ENCODE results near the gene MTA3. TPM values are rescaled to one million over a fixed set of nuclear protein-coding genes. Genes with fewer than 3 reads are reported as not detected.
"Not testable (repeated sequence)": the region's sequence is repeated elsewhere in the genome, so short reads cannot be mapped to it uniquely, and the experiment has no call there.

Gene MTA3
- 36.3 TPM for total RNA-seq

DNA sequence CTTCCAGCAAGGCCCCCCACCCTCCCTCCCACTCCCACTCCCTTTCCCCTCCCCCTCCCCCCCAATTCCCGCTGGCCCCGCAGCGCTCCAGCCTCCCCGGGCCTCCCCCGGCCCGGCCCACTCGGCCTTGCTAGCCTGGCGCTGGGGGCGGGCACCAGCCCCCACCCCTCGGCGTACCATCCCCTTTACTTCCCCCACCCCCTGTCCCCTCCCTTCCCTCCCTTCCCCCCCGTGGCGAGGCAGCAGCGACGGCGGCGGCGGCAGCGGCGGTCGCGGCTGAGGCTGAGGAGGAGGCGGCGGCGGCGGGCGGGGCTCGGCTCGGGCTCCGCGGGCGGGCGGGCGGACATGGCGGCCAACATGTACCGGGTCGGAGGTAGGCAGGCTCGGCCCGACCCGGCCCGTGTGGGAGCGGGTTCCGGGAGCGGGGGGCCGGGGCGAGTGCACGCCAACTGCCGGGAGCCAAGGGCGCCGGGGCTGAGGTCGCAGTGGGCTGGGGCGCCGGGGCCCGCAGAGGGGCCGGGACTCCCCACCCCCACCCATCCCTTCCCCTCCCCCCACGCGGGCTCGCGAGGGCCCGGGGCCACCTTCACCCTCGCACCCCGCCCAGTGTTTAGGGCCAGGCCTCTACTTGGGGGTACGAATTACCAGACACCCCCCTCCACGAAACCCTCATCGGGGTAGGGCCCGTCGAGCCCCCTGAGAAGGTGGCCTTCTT, at the start of gene MTA3:
MTA3 (plus strand) TSS at position 232 of the 715 bp plus-strand sequence; CDS start at position 346, 114 bp downstream.
- peak; percentile 82 for DNase-seq

- no peak for DNase-seq
Measured at GRCh38 chr2:42519624-42520023, 48.8 kb upstream of the MTA3 start.

DNA sequence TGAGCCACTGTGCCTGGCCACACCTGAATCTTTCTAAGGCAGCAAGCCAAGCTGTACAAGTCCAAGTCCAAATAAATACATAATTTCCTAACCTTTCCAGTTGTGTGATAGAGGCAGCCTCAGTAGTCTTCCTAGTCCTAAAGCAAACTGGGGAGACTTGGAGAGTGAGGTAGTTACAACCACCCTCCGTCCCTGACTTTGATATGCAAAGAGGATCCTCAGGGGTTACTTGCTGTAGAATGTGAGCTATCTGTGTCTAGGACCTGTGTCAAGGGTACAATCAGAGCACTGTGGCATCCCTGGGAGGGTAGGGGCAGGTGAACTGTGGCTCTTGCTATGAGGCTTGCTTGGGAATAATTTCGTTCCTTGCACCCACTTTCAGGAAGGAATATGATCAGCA, 46.4 kb upstream of the MTA3 start:
- no peak for DNase-seq

- no peak for DNase-seq
Measured at GRCh38 chr2:42523341-42523740, 45.1 kb upstream of the MTA3 start.

DNA sequence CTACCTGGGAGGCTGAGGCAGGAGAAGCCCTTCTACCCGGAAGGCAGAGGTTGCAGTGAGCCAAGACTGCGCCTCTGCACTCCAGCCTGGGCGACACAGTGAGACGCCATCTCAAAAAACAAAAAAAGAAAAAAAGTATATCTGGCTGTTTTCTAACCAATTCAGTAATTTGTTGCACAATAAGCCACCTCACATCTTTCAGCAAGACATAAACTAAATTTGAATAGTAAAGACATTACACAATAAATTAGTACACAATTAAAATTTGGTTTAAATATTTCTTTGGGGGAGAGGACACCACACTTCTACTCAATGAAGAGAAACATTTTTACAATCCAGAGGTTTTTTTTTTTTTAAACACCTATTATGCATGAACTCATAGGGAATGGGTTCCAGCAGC, 36.0 kb upstream of the MTA3 start:
- no peak for DNase-seq

DNA sequence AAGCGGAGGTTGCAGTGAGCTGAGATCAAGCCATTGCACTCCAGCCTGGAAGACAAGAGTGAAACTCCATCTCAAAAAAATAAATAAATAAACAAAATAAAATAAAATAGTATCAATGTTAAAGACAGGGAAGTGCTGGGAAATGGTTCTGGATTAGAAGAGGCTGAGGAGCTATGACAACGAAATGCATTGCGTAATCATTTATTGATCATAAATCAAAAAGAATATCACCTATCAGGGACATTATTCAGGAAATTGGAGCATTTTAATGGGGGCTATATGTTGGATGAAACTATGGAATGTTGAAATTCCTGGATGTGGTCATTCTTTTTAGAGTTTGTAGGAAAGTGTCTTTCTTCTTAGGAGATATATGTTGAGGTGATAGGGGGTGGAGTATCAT, 30.9 kb upstream of the MTA3 start:
- DNase-seq, result no peak

DNA sequence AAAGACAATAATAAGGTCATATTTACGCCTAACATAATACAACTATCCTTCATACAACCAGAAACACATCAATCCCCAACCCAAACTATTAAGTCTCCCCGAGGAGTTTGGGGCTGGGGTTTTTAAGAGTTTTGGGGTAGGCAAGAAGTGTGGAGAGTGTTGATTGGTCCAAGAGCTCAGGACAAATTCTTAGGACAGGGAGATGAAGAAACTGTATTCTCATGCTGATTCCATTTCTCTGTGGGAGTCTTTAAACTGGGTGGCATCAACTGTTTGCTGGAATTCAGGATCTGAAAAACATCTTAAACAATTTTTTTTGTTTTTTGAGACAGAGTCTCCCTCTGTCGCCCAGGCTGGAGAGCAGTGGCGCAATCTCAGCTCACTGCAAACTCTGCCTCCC, 25.6 kb upstream of the MTA3 start:
- no peak for DNase-seq

GRCh38 chr2:42545023-42545721, 23.3 kb upstream of the MTA3 start:
- DNase-seq, result no peak

DNA sequence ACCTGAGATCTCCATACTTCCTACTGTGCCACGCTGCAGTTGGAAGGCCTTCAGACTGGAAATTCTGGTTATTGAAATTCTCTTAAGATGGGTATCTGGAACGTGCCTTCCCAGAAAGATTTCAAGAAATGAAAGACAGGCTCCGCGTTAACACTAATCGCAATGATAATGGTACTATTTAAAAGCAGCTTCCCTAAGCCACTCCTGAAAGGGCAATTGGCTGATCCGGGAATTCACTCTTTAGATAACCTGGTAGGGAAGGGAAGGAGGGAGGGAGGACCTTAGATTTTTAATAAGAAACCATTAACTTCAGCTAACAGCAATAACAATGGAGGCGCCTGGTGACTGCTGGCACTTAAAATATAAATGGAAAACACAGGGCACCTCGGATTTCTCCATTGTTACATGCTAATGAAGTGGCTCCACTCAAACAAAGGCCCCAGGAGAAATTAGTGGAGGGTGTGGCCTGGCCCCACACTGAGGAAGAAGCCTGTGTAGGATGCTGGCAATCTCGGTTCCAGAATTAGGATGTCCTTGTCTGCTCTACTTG, 22.5 kb upstream of the MTA3 start:
- no peak for DNase-seq

DNA sequence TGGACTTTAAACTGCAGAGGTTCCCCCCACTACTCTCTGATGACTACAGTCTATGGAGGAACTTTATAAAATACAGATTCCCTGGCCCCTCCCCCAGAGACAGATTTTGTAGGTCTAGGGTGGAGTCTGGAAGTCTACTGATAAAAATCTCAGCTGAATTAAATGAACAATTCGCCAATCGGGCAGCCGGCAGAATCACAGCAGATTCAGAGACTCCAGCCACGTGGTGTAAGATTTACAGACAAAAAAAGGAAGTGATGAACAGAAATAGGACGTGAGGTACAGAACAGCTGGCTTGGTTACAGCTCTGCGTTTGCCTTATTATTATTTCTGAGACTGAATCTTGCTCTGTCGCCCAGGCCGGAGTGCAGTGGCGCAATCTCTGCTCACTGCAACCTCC, 21.4 kb upstream of the MTA3 start:
- no peak for DNase-seq

DNA sequence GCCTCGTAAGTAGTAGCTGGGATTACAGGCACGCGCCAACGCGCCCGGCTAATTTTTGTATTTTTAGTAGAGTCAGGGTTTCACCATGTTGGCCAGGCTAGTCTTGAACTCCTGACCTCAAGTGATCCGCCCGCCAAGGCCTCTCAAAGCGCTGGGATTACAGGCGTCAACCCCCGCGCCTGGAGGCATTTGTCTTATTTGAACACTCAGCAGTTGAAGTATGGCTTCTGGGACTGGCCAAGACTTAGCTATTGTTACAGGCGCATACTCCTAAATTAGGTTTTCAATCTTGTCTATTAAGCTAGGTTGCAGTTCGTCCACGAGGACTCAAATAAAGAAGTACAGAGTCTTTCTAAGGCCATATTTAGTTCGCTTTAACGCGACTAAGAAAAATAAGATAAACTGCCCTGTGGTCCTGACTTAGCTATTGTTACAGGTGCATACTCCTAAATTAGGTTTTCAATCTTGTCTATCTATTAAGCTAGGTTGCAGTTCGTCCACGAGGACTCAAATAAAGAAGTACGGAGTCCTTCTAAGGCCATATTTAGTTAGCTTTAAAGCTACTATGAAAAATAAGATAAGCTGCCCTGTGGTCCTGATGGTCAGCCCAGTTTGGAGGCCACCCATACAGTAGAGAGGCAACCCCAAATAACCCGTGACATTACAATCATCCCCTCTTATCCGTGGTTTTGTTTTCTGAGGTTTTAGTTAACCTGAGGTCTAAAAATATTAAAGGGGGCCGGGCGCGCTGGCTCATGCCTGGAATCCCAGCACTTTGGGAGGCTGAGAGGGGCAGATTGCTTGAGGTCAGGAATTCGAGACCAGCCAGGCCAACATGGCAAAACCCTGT, 20.8 kb upstream of the MTA3 start:
- no peak for DNase-seq

DNA sequence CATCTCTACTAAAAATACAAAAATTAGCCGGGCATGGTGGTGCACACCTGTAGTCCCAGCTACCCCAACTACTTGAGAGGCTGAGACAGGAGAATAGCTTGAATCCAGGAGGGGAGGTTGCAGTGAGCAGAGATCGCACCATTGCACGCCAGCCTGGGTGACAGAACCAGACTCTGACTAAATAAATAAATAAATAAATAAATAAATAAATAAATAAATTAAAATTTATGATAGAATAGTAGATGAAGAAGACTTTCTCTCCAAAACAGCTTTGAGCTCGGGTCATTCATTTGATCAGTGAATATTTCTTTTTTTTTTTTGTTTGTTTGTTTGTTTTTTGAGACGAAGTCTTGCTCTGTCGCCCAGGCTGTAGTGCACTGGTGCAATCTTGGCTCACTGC, 17.6 kb upstream of the MTA3 start:
- DNase-seq, result no peak

DNA sequence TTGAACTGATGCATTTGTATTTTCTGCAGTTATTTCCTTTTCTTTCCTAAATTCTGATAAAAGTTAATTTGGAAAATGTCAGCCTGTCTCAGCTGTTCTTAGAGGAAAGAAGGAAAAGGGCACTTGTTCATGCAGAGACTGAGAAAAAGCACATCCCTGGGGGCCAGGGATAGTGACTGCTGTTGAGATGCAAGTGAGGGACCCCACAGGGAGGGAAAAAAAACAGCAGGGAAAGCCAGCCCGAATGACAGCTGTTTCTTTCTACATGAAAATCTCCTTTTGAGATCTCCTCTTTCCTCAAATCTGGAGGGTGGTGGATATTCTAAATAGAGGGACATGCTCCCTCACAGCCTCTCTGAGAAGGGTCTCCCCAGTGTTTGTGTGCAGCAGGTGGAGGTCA, 14.0 kb upstream of the MTA3 start:
- DNase-seq, result no peak

GRCh38 chr2:42556315-42556890, 12.0 kb upstream of the MTA3 start:
- no peak for DNase-seq

GRCh38 chr2:42557306-42557705, 11.1 kb upstream of the MTA3 start:
- no peak for DNase-seq

DNA sequence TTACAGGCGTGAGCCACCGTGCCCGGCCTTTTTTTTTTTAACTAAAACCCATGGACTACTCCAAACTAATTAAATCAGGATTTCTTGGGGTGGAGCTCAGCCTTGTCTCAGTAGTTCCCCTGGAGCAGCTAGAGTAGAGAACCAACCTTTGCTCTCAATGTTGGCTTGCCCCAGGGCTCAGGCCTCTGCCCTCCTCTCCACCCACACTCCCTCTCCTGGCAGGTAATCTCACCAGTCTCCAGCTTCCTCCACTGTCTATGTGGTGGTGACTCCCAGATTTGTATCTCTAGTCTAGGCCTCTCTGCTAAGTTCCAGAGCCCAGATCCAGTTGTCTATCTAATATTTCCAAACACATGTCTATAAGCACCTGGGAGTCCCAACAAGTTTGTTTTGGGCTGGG, 9.6 kb upstream of the MTA3 start:
- DNase-seq, result no peak

GRCh38 chr2:42560133-42560532, 8.3 kb upstream of the MTA3 start:
- DNase-seq, result not testable (repeated sequence)

DNA sequence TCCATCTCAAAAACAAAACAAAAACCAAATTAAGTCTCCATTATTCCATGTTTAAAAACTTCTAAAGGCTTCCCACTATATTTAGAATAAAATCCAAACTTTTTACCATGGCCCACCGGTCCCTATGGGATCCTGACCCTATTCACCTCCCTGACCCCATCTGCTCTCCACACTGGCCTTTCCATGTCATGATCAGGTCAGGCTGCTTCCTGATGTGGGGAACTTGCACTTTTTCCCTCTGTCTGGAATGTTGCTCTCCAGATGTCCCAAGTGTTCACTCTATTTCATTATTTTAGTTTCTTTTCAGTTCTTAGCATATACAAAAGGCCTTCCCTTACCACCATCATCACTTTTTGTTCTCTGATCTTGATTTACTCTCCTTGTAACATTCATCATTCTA, 7.5 kb upstream of the MTA3 start:
- no peak for DNase-seq

DNA sequence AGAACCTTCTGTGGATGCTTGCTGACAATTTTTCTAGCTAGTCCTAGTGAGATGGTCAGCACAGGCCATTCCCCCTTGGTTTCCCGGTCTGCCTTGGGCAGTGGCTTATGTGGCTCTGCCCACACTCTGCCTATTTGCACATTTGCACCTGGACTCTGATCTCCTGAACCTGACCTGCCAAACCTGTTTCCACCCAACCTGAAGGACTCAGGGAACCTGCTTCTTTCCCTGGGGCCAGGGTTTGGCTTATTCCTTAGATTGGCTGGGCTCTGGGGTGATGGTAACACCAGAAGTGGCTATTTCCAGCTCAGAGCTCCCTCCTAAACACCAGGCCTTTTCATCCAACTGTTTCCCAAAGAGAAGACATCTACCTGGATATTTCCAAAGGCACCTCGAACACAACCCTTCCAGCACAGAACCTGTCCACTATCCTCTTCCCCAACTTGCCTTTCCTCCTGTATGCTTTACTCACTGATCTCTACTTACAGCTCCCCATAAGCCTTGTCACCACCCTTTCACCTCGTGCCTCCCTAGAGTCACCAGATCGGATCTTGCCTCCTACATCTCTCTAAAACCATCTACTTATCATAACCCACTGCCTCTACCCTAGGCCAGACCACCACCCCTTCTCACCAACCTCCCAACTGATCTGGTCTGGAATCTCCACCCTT, 5.8 kb upstream of the MTA3 start:
- no peak for DNase-seq

- DNase-seq, result no peak
Measured at GRCh38 chr2:42566025-42566424, 2.4 kb upstream of the MTA3 start.

DNA sequence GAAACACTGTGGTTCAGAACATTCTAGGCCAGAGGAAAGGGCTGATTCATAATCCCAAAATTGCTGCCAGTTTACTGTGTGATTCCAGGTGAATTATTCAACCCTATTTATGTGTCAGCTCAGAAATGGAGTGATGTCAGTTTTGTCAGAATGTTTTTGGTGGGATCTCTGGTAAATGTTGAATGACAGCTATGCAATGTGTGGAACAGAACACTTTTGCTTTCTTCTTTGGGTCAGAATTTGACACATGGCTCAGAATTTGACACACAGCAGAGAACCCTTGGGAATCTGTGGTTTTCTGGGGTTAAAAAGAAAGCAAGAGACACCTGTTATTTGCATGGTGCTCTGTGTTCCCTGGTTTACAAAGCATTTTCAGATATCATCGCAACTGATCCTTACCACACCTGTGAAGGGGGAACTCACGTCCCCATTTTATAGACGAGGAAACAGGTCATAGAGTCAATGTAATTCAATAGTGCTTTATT, 1.6 kb upstream of the MTA3 start:
- DNase-seq, result peak; percentile 35

DNA sequence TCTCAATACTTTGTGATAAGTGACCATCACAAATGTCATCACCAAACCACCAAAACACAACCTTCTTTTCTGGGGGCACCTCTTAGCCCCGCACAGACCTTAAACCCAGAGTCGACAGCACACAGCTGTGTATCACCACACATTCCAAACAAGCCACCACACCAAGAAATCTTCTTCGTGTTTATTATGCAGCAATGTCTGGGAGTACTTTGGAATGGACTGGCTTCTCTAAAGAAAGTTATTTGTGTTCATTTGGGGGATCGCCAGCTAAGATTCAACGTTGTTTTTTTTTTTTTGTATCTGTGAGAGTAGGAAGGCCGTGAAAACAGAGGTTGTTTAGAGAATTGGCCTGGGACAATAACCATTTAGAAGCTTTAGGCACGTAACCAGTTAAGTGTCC, 1.1 kb upstream of the MTA3 start:
- peak; percentile 62 for DNase-seq
